K562 (cell line): ENCODE results near the gene PIMREG. TPM values are rescaled to one million over a fixed set of nuclear protein-coding genes. Genes with fewer than 3 reads are reported as not detected.
A peak's percentile ranks its signal among the peaks of the same experiment; 100 is the strongest.

Source experiments
- ATAC-seq: fragments of 200-7000 bp; cut with Tn5 transposase; 3 replicates; pipeline ENCODE4 v1.9.1; 2020; ENCODE audit warnings: moderate library complexity
- BruUV-seq: library from RNA; stranded (reverse); fragments of 400-500 nt; replicated peaks from 2 replicates; lab custom pipeline; 2021; lab: Mats Ljungman, UMichigan
- CTCF ChIA-PET: fragments of 300-600 bp; formaldehyde crosslinking; extraction: SDS; loops from one replicate; lab custom pipeline; 2021; ENCODE audit warnings: low intra/inter-chr PET ratio; lab: Yijun Ruan, JAX
- POLR2A ChIA-PET: fragments of 300-600, 350-650 bp; sonication (Branson Sonifier 250); formaldehyde crosslinking; extraction: SDS; loops from one replicate; lab custom pipeline; 2021; ENCODE audit warnings: antibody characterized with exemption, inconsistent platforms; lab: Yijun Ruan, JAX
- DNase-seq, 4 experiments: peaks; one replicate each; pipeline versions ENCODE4 v3.0.0 to v3.0.0-alpha.2; 2011 to 2018; ENCODE audit warnings: low spot score in 3 of 4, mixed read lengths in 3 of 4; ENCODE audit errors: extremely low read depth in 1 of 4
- FAIRE-seq: peaks from 2 replicates; lab custom pipeline; 2011; peaks lifted over from hg19 to GRCh38; lab: Jason Lieb, UNC
- H2AFZ ChIP-seq: 2 replicates; pipeline ENCODE4 v1.6.0; 2011; ENCODE audit warnings: low read depth, low read length, control low read depth, inconsistent platforms
- H3K27ac ChIP-seq: fragments of 200-600 bp; 3 replicates; pipeline ENCODE4 v1.8.0; 2011; ENCODE audit warnings: low read depth, mild to moderate bottlenecking, control low read depth, inconsistent platforms, low read length, moderate library complexity, mixed read lengths; ENCODE audit errors: extremely low read depth
- H3K27me3 ChIP-seq, 2 experiments: fragments of 300-600 bp in 1 of 2; 2 replicates in 1 of 2; 3 replicates in 1 of 2; pipeline versions ENCODE4 v1.6.0 to v1.8.0; 2011; ENCODE audit warnings: inconsistent platforms in 2 of 2, low read length in 2 of 2, mild to moderate bottlenecking in 1 of 2, mixed read lengths in 1 of 2, moderate library complexity in 1 of 2; ENCODE audit not compliant: control insufficient read depth in 2 of 2, insufficient read depth in 2 of 2
- H3K36me3 ChIP-seq: fragments of 300-600 bp; 3 replicates; pipeline ENCODE4 v1.8.0; 2011; ENCODE audit warnings: mild to moderate bottlenecking, low read length, inconsistent platforms; ENCODE audit not compliant: control insufficient read depth, insufficient read depth
- H3K4me1 ChIP-seq, 2 experiments: fragments of 200-600 bp in 1 of 2; replicated peaks in 1 of 2; 2 replicates in 1 of 2; 3 replicates in 1 of 2; pipeline versions ENCODE4 v1.5.1 to v1.8.0; 2011; ENCODE audit warnings: inconsistent platforms in 2 of 2, low read length in 2 of 2, mild to moderate bottlenecking in 1 of 2, mixed read lengths in 1 of 2, moderate library complexity in 1 of 2; ENCODE audit not compliant: control insufficient read depth in 2 of 2, insufficient read depth in 2 of 2
- H3K4me2 ChIP-seq: 2 replicates; pipeline ENCODE4 v1.6.1; 2011; ENCODE audit warnings: low read length, control low read depth, inconsistent platforms, mixed read lengths; ENCODE audit not compliant: insufficient read depth
- H3K4me3 ChIP-seq: fragments of 200-600 bp; sonication (generic), shearing (Covaris generic); 2 replicates; pipeline ENCODE4 v1.5.1; 2016; ENCODE audit warnings: control low read depth, inconsistent platforms
- H3K79me2 ChIP-seq: fragments of 200-600 bp; 3 replicates; pipeline ENCODE4 v1.8.0; 2011; ENCODE audit warnings: low read length, inconsistent platforms; ENCODE audit not compliant: control insufficient read depth, insufficient read depth
- H3K9ac ChIP-seq, 2 experiments: 2 replicates each; pipeline versions ENCODE4 v1.6.0 to v1.6.1; 2011; ENCODE audit warnings: low read depth in 2 of 2, low read length in 2 of 2, control low read depth in 1 of 2, inconsistent platforms in 1 of 2, mild to moderate bottlenecking in 1 of 2, mixed read lengths in 1 of 2; ENCODE audit not compliant: insufficient read depth in 1 of 2
- H3K9me1 ChIP-seq: one replicate; pipeline ENCODE4 v1.6.0; 2011; ENCODE audit warnings: inconsistent platforms, mild to moderate bottlenecking, low read length, moderate library complexity; ENCODE audit not compliant: control insufficient read depth, insufficient read depth
- H3K9me3 ChIP-seq: replicated peaks from 2 replicates; pipeline ENCODE4 v1.5.1; 2011; ENCODE audit warnings: low read depth, low read length, inconsistent platforms; ENCODE audit not compliant: control insufficient read depth, insufficient read depth
- H4K20me1 ChIP-seq: replicated peaks from 2 replicates; pipeline ENCODE4 v1.6.1; 2011; ENCODE audit warnings: low read length, inconsistent platforms, mixed read lengths; ENCODE audit not compliant: control insufficient read depth, insufficient read depth
- FOXM1 ChIP-seq, 2 experiments: fragments of 450-650 bp in 1 of 2; sonication (generic) in 1 of 2; formaldehyde crosslinking in 1 of 2; IDR thresholded peaks; 2 replicates each; pipeline versions ENCODE4 v1.6.1 to v1.9.0; 2017 to 2022; ENCODE audit warnings: low read depth in 2 of 2, mild to moderate bottlenecking in 2 of 2, missing genetic modification reagents in 1 of 2, moderate library complexity in 1 of 2
- RBM25 ChIP-seq: fragments of 200-400 bp; formaldehyde crosslinking; IDR thresholded peaks from 2 replicates; pipeline ENCODE4 v1.6.1; 2018; ENCODE audit warnings: low read length, low read depth, moderate library complexity; ENCODE audit not compliant: severe bottlenecking
- SREBF2 ChIP-seq: sonication (generic); formaldehyde crosslinking; IDR thresholded peaks from 2 replicates; pipeline ENCODE4 v1.4.0; 2020; ENCODE audit warnings: mild to moderate bottlenecking, missing genetic modification reagents
- WGBS: fragments of 100-300 bp; shearing (Covaris generic); methylation state at CpG from one replicate; pipeline ENCODE4 v1.1.6; 2016; ENCODE audit warnings: low coverage, mixed read lengths; ENCODE audit not compliant: insufficient coverage; ENCODE audit errors: missing lambda C conversion rate; 5-methylcytosine and 5-hydroxymethylcytosine counted together
- in situ Hi-C: fragments of 300-500 bp; cut with MboI; formaldehyde crosslinking; loops from 4 replicates; pipeline ENCODE4 v1.15.0; 2018; ENCODE audit warnings: inconsistent platforms, mixed read lengths
- intact Hi-C: fragments of 100-400 bp; cut with micrococcal nuclease; formaldehyde crosslinking; loops from 2 replicates; pipeline ENCODE4 v1.14.2; 2022
- polyA plus RNA-seq, 8 experiments: library from polyadenylated mRNA; depleted of rRNA in 4 of 8; stranded (reverse) in 5 of 8; unstranded in 3 of 8; fragments of >200 nt; fragmentation: Nextera tagmentation in 2 of 8; fragmentation: Illumina TruSeq in 1 of 8; extraction: Ambion mirVana in 2 of 8; extraction: Trizol in 1 of 8; gene quantifications; 2 replicates each; pipeline versions ENCODE4 v1.2.1 to v1.2.3, GENCODE V29; 2011 to 2014; ENCODE audit warnings: inconsistent platforms in 1 of 8, missing spikeins in 1 of 8
- total RNA-seq, 7 experiments: library from RNA; depleted of rRNA in 6 of 7; stranded (reverse); fragments of >200 nt in 6 of 7; fragmentation: Illumina TruSeq in 2 of 7; extraction: Trizol in 2 of 7; gene quantifications; 2 replicates each; pipeline versions ENCODE4 v1.2.1 to v1.2.3, GENCODE V29; 2011 to 2021; ENCODE audit warnings: low replicate concordance in 1 of 7
- TF ChIP-seq, protein P1 (sequence below), 2 experiments: IDR thresholded peaks in 1 of 2; conservative IDR thresholded peaks in 1 of 2; 2 replicates each; pipeline ENCODE4 v1.6.1; 2016; ENCODE audit warnings: low read depth in 2 of 2, mild to moderate bottlenecking in 1 of 2, missing compliant biosample characterization in 1 of 2, missing genetic modification characterization in 1 of 2, moderate library complexity in 1 of 2

PIMREG gene
- total and polyA plus RNA-seq, 9 of the 15 experiments (the other 6 are each of a cell fraction or from before 2014, with no cell fraction given), result 1.1 to 16.7 (median 9.4) TPM

DNA sequence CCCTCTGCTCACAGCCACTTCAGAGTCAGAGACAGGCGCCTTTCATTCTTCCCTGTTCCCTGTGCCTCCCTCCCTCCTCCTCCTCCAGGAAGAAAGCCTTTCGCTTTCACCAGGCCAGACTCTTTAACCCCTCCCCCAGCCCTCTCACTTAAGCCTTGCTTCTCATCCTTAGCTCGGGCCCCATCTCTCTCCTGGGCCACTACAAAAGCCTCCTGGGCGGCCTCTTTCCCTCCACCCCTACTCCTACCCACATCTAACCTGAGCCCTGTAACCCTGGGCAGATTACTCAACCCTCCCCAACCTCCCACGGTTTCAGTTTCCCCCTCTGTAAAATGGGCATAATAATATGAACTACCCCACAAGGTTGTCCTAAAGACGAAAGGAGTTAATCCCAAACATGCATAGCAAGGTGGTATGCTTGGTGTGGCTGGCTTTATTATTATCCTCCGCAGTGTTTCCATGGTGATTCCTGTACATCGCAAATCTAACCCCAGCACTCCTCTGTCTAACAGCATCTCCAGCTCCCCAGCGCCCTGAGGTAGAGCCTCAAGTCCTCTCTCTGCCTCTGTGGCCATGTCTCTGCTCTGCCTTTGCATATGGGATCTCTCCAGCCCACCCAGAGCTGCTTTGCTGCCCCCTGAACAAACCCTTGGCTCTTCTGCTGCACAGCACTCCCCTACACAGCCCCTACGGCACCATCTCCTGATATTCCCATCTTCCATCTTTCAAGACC, 17.7 kb downstream of the PIMREG start:
- BruUV-seq, result no TSS peak
- peaks cover 0 to 9% of the 10 kb centered on the region in 2 experiments; a peak in 2 of 5 replicates for H3K27me3 ChIP-seq
- TF ChIP-seq, protein P1, sequence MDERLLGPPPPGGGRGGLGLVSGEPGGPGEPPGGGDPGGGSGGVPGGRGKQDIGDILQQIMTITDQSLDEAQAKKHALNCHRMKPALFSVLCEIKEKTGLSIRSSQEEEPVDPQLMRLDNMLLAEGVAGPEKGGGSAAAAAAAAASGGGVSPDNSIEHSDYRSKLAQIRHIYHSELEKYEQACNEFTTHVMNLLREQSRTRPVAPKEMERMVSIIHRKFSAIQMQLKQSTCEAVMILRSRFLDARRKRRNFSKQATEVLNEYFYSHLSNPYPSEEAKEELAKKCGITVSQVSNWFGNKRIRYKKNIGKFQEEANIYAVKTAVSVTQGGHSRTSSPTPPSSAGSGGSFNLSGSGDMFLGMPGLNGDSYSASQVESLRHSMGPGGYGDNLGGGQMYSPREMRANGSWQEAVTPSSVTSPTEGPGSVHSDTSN (CRISPR knock-in tag; IDR thresholded peaks at IDR 0.05; ENCODE audit: low read depth), result no peak
- TF ChIP-seq, protein P1 (tag; conservative IDR thresholded peaks at IDR 0.05; ENCODE audit: low read depth), result no peak
- TF ChIP-seq FOXM1 (IDR thresholded peaks at IDR 0.05; ENCODE audit: low read depth) (no peak), FOXM1 (CRISPR knock-in tag; IDR thresholded peaks at IDR 0.05; ENCODE audit: low read depth) (no peak), SREBF2 (CRISPR knock-in tag) (no peak), RBM25 (peak; percentile 45)
- CTCF ChIA-PET, result no interaction called here
- no peaks in the 10 kb centered on the region for H3K9me1 ChIP-seq
- no peak overlapping the region for H2AFZ ChIP-seq
- POLR2A ChIA-PET, result interaction anchor here (0.6 kb wide), 1 partner anchor 221 kb away, joined by 3 read pairs; no protein-coding TSS in a partner anchor
- intact Hi-C loops, result no loop called here
- DNase-seq (no peak), FAIRE-seq (no peak), ATAC-seq (no peak)
- H3K36me3 ChIP-seq, result no peaks in the 10 kb centered on the region
- in situ Hi-C loops, result no loop called here
- H4K20me1 ChIP-seq, result no peaks in the 10 kb centered on the region
- H3K27ac ChIP-seq, result no peak overlapping the region
- H3K4me2 ChIP-seq, result no peak overlapping the region
- H3K4me1 ChIP-seq, result peaks cover 23 to 24% of the 10 kb centered on the region in 2 experiments
- H3K4me3 ChIP-seq, result no peak overlapping the region
- no peak overlapping the region for H3K9ac ChIP-seq
- 19% methylated on average over 8 of the region's 10 CpGs for WGBS
- no peaks in the 10 kb centered on the region for H3K79me2 ChIP-seq
- no peaks in the 10 kb centered on the region for H3K9me3 ChIP-seq
